B cell (primary cell): Measurements from ENCODE around the gene TOM1L2.

ENCODE experiments used
- CTCF ChIP-seq: fragments of 200-600 bp; IDR thresholded peaks from one replicate; pipeline ENCODE4 v1.8.0; 2022; ENCODE audit warnings: antibody characterized with exemption, mild to moderate bottlenecking
- EZH2 ChIP-seq: IDR thresholded peaks from 2 replicates; pipeline ENCODE4 v1.6.1; 2012; ENCODE audit warnings: borderline replicate concordance, low read depth, mild to moderate bottlenecking, moderate library complexity, low read length; ENCODE audit not compliant: insufficient read depth, poor library complexity, severe bottlenecking

- no peak for TF ChIP-seq EZH2
- TF ChIP-seq CTCF = no peak
Observed at GRCh38 chr17:17819111-17819510, 153.1 kb downstream of the TOM1L2 start.
